WTC11 (cell line): ENCODE data around the gene MSANTD1. TPM values are rescaled to one million over a fixed set of nuclear protein-coding genes. Genes with fewer than 3 reads are reported as not detected.

Experiments used
- ATAC-seq: fragments of 200-7000 bp; cut with Tn5 transposase; 2 replicates; pipeline ENCODE4 v1.10.0; 2021; ENCODE audit warnings: mild to moderate bottlenecking, moderate library complexity
- CTCF ChIA-PET: fragments of 300-600 bp; sonication (Branson Sonifier 250); formaldehyde crosslinking; loops from one replicate; lab custom pipeline; 2021; ENCODE audit warnings: antibody characterized with exemption; lab: Charles Lee
- POLR2A ChIA-PET: fragments of 350-600 bp; sonication (Branson Sonifier 250); formaldehyde crosslinking; loops from one replicate; lab custom pipeline; 2021; ENCODE audit warnings: antibody characterized with exemption; lab: Charles Lee
- DNase-seq: peaks from one replicate; pipeline ENCODE4 v3.0.0; 2021; ENCODE audit warnings: low spot score
- H3K27ac Mint-ChIP-seq: 2 replicates; pipeline ENCODE4 v1.8.0; 2021; ENCODE audit warnings: mixed read lengths
- H3K27me3 Mint-ChIP-seq: 2 replicates; pipeline ENCODE4 v1.8.0; 2021; ENCODE audit warnings: low read depth, mild to moderate bottlenecking, moderate library complexity, mixed read lengths
- H3K36me3 Mint-ChIP-seq: 2 replicates; pipeline ENCODE4 v1.8.0; 2021; ENCODE audit warnings: mixed read lengths
- H3K4me1 Mint-ChIP-seq: 2 replicates; pipeline ENCODE4 v1.8.0; 2022; ENCODE audit warnings: mixed read lengths
- H3K4me3 Mint-ChIP-seq: 2 replicates; pipeline ENCODE4 v1.8.0; 2021; ENCODE audit warnings: mild to moderate bottlenecking, moderate library complexity, mixed read lengths
- H3K9me3 Mint-ChIP-seq: 2 replicates; pipeline ENCODE4 v1.8.0; 2021; ENCODE audit warnings: mixed read lengths
- CREB1 ChIP-seq: sonication (generic); formaldehyde crosslinking; IDR thresholded peaks from 2 replicates; pipeline ENCODE4 v1.8.0; 2023; ENCODE audit warnings: mild to moderate bottlenecking, missing genetic modification reagents
- ERG ChIP-seq: fragments of 250-450 bp; sonication (Bioruptor Pico); IDR thresholded peaks from 2 replicates; pipeline ENCODE4 v1.8.0; 2021; ENCODE audit warnings: mild to moderate bottlenecking
- ESRRA ChIP-seq: sonication (generic); formaldehyde crosslinking; IDR thresholded peaks from 2 replicates; pipeline ENCODE4 v1.8.1; 2022; ENCODE audit warnings: mild to moderate bottlenecking, missing genetic modification reagents, borderline replicate concordance
- FOXJ3 ChIP-seq: sonication (generic); formaldehyde crosslinking; IDR thresholded peaks from 2 replicates; pipeline ENCODE4 v1.9.0; 2021; ENCODE audit warnings: missing genetic modification reagents, mild to moderate bottlenecking, borderline replicate concordance
- FOXK1 ChIP-seq: sonication (generic); formaldehyde crosslinking; IDR thresholded peaks from 2 replicates; pipeline ENCODE4 v1.8.0; 2022; ENCODE audit warnings: mild to moderate bottlenecking, moderate library complexity, missing genetic modification reagents
- GRHL2 ChIP-seq: fragments of 250-450 bp; sonication (Bioruptor Pico); IDR thresholded peaks from 2 replicates; pipeline ENCODE4 v1.8.0; 2022; ENCODE audit warnings: mild to moderate bottlenecking, moderate library complexity; ENCODE audit not compliant: insufficient replicate concordance, severe bottlenecking
- HMGA2 ChIP-seq: fragments of 250-450 bp; sonication (Bioruptor Pico); IDR thresholded peaks from 2 replicates; pipeline ENCODE4 v1.4.0; 2021; ENCODE audit warnings: mild to moderate bottlenecking, moderate library complexity
- IRF2 ChIP-seq: sonication (generic); formaldehyde crosslinking; IDR thresholded peaks from 2 replicates; pipeline ENCODE4 v1.8.0; 2022; ENCODE audit warnings: low read depth, missing genetic modification reagents, borderline replicate concordance
- JUN ChIP-seq: sonication (generic); formaldehyde crosslinking; IDR thresholded peaks from 2 replicates; pipeline ENCODE4 v1.8.0; 2023; ENCODE audit warnings: mild to moderate bottlenecking, missing genetic modification reagents
- KAT7 ChIP-seq: sonication (generic); formaldehyde crosslinking; IDR thresholded peaks from 2 replicates; pipeline ENCODE4 v1.8.1; 2023; ENCODE audit warnings: missing genetic modification reagents, mild to moderate bottlenecking, borderline replicate concordance
- NFATC4 ChIP-seq: fragments of 250-450 bp; sonication (Bioruptor Pico); IDR thresholded peaks from 2 replicates; pipeline ENCODE4 v1.9.0; 2021; ENCODE audit warnings: mild to moderate bottlenecking
- NFE2L1 ChIP-seq: sonication (generic); formaldehyde crosslinking; IDR thresholded peaks from 2 replicates; pipeline ENCODE4 v1.8.1; 2023; ENCODE audit warnings: missing genetic modification reagents
- NR2C2 ChIP-seq: sonication (generic); formaldehyde crosslinking; IDR thresholded peaks from 2 replicates; pipeline ENCODE4 v1.8.0; 2022; ENCODE audit warnings: mild to moderate bottlenecking, missing genetic modification reagents
- OVOL2 ChIP-seq: fragments of 250-450 bp; sonication (Bioruptor Pico); IDR thresholded peaks from 2 replicates; pipeline ENCODE4 v1.9.0; 2021; ENCODE audit warnings: mild to moderate bottlenecking, borderline replicate concordance
- RORB ChIP-seq: fragments of 250-450 bp; sonication (Bioruptor Pico); IDR thresholded peaks from 2 replicates; pipeline ENCODE4 v1.9.0; 2021; ENCODE audit warnings: mild to moderate bottlenecking
- SMAD3 ChIP-seq: sonication (generic); formaldehyde crosslinking; IDR thresholded peaks from 2 replicates; pipeline ENCODE4 v1.8.0; 2022; ENCODE audit warnings: missing genetic modification reagents, mild to moderate bottlenecking, borderline replicate concordance
- SMAD4 ChIP-seq: sonication (generic); formaldehyde crosslinking; IDR thresholded peaks from 2 replicates; pipeline ENCODE4 v1.8.0; 2022; ENCODE audit warnings: mild to moderate bottlenecking, missing genetic modification reagents
- ZNF138 ChIP-seq: sonication (generic); formaldehyde crosslinking; conservative IDR thresholded peaks from 2 replicates; pipeline ENCODE4 v1.8.1; 2022; ENCODE audit warnings: mild to moderate bottlenecking, moderate library complexity, missing genetic modification reagents
- ZNF263 ChIP-seq: sonication (generic); formaldehyde crosslinking; IDR thresholded peaks from 2 replicates; pipeline ENCODE4 v1.8.1; 2022; ENCODE audit warnings: low read depth, mild to moderate bottlenecking, moderate library complexity, missing genetic modification reagents
- ZNF396 ChIP-seq: fragments of 250-450 bp; sonication (Bioruptor Pico); IDR thresholded peaks from 2 replicates; pipeline ENCODE4 v1.8.0; 2021; ENCODE audit warnings: mild to moderate bottlenecking, moderate library complexity, borderline replicate concordance
- ZNF423 ChIP-seq: fragments of 250-450 bp; sonication (Bioruptor Pico); IDR thresholded peaks from 2 replicates; pipeline ENCODE4 v2.1.2; 2022; ENCODE audit warnings: mild to moderate bottlenecking, moderate library complexity
- total RNA-seq: library from RNA; stranded (reverse); gene quantifications from 3 replicates; pipeline ENCODE4 v1.2.3, GENCODE V29; 2021
- TF ChIP-seq, protein P1 (sequence below): fragments of 250-450 bp; sonication (Bioruptor Pico); IDR thresholded peaks from 2 replicates; pipeline ENCODE4 v1.9.0; 2021; ENCODE audit warnings: mild to moderate bottlenecking
- TF ChIP-seq, protein P2 (sequence below): fragments of 250-450 bp; sonication (Bioruptor Pico); IDR thresholded peaks from 2 replicates; pipeline ENCODE4 v1.9.0; 2021; ENCODE audit warnings: mild to moderate bottlenecking
- TF ChIP-seq, protein P3 (sequence below): fragments of 250-450 bp; sonication (Bioruptor Pico); IDR thresholded peaks from 2 replicates; pipeline ENCODE4 v1.9.0; 2021; ENCODE audit warnings: mild to moderate bottlenecking, borderline replicate concordance
- TF ChIP-seq, protein P4 (sequence below): sonication (generic); formaldehyde crosslinking; IDR thresholded peaks from 2 replicates; pipeline ENCODE4 v1.8.1; 2023; ENCODE audit warnings: mild to moderate bottlenecking, missing genetic modification reagents

Gene MSANTD1
- total RNA-seq, 1 experiment from 2014 or later, result 0.98 TPM

DNA sequence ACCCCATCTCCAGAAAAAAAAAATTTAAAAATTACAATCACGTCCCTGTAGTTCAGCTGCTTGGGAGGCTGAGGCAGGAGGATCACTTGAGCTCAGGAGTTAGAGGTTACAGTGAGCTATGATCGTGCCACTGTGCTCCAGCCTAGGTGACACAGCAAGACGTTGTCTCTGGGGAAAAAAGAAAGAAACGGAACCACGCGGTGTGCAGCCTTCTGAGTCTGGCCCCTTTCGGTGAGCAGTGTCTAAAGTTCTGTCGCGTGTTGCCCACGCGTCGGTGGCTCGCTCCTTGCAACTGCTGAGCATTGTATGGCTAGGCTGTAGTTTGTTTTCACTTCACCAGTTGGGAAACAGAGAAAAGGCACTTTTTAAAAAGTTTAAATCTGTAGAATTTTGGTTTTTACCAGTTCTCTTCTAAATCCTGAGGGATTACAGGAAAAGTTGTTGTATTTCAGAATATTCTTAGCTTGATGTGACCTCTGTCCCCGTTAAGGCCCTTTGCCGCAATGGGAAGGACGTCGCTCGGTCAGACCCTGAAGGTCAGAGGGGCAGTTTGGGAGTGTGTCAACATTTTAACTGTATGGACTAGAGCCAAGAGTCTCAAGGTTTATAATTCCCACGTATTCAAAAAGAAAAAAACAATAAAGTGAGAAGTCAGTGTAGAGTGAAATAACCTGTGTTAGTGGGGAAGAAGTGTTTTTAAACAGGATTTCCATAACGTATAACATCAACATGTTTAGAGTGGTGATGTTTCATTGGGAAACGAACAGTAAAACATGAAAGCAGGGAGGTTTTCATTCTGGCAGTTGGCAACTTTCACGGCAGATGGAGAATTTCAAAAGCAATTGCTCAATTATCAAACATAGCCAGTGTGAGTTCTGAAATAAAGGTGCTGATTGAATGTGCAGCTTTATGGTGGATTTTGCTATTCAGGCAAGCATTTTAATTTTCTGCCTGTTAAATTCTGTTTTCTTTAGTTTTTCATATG is 45.8 kb upstream of the MSANTD1 start:
- ChIA-PET POLR2A (no interaction called here), CTCF (no interaction called here)
- H3K27ac Mint-ChIP-seq, result no peak overlapping the region
- H3K9me3 Mint-ChIP-seq, result no peaks in the 10 kb centered on the region
- no peaks in the 10 kb centered on the region for H3K4me1 Mint-ChIP-seq
- TF ChIP-seq NR2C2 (no peak), CREB1 (CRISPR knock-in tag) (no peak), SMAD3 (CRISPR knock-in tag) (no peak), SMAD4 (CRISPR knock-in tag) (no peak), FOXJ3 (CRISPR knock-in tag) (no peak), ZNF138 (CRISPR knock-in tag) (no peak), ZNF263 (CRISPR knock-in tag) (no peak), ZNF423 (CRISPR knock-in tag) (no peak), OVOL2 (CRISPR knock-in tag) (no peak), FOXK1 (CRISPR knock-in tag) (no peak), GRHL2 (CRISPR knock-in tag) (no peak), RORB (CRISPR knock-in tag) (no peak), HMGA2 (CRISPR knock-in tag) (no peak), ERG (CRISPR knock-in tag) (no peak), KAT7 (CRISPR knock-in tag) (no peak), NFE2L1 (no peak)
- TF ChIP-seq, protein P1, sequence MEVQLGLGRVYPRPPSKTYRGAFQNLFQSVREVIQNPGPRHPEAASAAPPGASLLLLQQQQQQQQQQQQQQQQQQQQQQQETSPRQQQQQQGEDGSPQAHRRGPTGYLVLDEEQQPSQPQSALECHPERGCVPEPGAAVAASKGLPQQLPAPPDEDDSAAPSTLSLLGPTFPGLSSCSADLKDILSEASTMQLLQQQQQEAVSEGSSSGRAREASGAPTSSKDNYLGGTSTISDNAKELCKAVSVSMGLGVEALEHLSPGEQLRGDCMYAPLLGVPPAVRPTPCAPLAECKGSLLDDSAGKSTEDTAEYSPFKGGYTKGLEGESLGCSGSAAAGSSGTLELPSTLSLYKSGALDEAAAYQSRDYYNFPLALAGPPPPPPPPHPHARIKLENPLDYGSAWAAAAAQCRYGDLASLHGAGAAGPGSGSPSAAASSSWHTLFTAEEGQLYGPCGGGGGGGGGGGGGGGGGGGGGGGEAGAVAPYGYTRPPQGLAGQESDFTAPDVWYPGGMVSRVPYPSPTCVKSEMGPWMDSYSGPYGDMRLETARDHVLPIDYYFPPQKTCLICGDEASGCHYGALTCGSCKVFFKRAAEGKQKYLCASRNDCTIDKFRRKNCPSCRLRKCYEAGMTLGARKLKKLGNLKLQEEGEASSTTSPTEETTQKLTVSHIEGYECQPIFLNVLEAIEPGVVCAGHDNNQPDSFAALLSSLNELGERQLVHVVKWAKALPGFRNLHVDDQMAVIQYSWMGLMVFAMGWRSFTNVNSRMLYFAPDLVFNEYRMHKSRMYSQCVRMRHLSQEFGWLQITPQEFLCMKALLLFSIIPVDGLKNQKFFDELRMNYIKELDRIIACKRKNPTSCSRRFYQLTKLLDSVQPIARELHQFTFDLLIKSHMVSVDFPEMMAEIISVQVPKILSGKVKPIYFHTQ (CRISPR knock-in tag), result no peak
- TF ChIP-seq, protein P2, sequence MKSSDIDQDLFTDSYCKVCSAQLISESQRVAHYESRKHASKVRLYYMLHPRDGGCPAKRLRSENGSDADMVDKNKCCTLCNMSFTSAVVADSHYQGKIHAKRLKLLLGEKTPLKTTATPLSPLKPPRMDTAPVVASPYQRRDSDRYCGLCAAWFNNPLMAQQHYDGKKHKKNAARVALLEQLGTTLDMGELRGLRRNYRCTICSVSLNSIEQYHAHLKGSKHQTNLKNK (CRISPR knock-in tag), result no peak
- DNase-seq, result no peak
- no peak for ATAC-seq
- peaks cover 22% of the 10 kb centered on the region for H3K36me3 Mint-ChIP-seq
- no peaks in the 10 kb centered on the region for H3K27me3 Mint-ChIP-seq
- H3K4me3 Mint-ChIP-seq, result no peak overlapping the region

GRCh38 chr4:3203971-3204431 is 45.0 kb upstream of the MSANTD1 start:
- H3K4me1 Mint-ChIP-seq, result no peaks in the 10 kb centered on the region
- CTCF ChIA-PET, result no interaction called here
- TF ChIP-seq ZNF396 (no peak), IRF2 (CRISPR knock-in tag) (no peak), ESRRA (CRISPR knock-in tag) (no peak), NFATC4 (CRISPR knock-in tag) (no peak), JUN (CRISPR knock-in tag) (no peak), ZNF263 (CRISPR knock-in tag) (no peak), OVOL2 (CRISPR knock-in tag) (no peak)
- TF ChIP-seq, protein P3, sequence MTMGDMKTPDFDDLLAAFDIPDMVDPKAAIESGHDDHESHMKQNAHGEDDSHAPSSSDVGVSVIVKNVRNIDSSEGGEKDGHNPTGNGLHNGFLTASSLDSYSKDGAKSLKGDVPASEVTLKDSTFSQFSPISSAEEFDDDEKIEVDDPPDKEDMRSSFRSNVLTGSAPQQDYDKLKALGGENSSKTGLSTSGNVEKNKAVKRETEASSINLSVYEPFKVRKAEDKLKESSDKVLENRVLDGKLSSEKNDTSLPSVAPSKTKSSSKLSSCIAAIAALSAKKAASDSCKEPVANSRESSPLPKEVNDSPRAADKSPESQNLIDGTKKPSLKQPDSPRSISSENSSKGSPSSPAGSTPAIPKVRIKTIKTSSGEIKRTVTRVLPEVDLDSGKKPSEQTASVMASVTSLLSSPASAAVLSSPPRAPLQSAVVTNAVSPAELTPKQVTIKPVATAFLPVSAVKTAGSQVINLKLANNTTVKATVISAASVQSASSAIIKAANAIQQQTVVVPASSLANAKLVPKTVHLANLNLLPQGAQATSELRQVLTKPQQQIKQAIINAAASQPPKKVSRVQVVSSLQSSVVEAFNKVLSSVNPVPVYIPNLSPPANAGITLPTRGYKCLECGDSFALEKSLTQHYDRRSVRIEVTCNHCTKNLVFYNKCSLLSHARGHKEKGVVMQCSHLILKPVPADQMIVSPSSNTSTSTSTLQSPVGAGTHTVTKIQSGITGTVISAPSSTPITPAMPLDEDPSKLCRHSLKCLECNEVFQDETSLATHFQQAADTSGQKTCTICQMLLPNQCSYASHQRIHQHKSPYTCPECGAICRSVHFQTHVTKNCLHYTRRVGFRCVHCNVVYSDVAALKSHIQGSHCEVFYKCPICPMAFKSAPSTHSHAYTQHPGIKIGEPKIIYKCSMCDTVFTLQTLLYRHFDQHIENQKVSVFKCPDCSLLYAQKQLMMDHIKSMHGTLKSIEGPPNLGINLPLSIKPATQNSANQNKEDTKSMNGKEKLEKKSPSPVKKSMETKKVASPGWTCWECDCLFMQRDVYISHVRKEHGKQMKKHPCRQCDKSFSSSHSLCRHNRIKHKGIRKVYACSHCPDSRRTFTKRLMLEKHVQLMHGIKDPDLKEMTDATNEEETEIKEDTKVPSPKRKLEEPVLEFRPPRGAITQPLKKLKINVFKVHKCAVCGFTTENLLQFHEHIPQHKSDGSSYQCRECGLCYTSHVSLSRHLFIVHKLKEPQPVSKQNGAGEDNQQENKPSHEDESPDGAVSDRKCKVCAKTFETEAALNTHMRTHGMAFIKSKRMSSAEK (CRISPR knock-in tag), result no peak
- TF ChIP-seq, protein P4, sequence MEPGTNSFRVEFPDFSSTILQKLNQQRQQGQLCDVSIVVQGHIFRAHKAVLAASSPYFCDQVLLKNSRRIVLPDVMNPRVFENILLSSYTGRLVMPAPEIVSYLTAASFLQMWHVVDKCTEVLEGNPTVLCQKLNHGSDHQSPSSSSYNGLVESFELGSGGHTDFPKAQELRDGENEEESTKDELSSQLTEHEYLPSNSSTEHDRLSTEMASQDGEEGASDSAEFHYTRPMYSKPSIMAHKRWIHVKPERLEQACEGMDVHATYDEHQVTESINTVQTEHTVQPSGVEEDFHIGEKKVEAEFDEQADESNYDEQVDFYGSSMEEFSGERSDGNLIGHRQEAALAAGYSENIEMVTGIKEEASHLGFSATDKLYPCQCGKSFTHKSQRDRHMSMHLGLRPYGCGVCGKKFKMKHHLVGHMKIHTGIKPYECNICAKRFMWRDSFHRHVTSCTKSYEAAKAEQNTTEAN (CRISPR knock-in tag), result no peak

More at GRCh38 chr4:3203971-3204431, 45.0 kb upstream of the MSANTD1 start:
- ATAC-seq (no peak), DNase-seq (no peak)
- POLR2A ChIA-PET, result no interaction called here
- Mint-ChIP-seq H3K27me3 (no peaks in the 10 kb centered on the region), H3K4me3 (no peak overlapping the region), H3K9me3 (no peaks in the 10 kb centered on the region), H3K36me3 (peaks cover 27% of the 10 kb centered on the region), H3K27ac (no peak overlapping the region)
